ENCODE results near the gene OR7G3.

Gene OR7G3

GRCh38 chr19:9115307-9115813, 11.4 kb downstream of the OR7G3 start, which contains the start of gene OR7G1:
Gene OR7G1, minus strand, starts transcription at chr19:9115763. Its CDS starts 0 bp downstream, at chr19:9115763.
- H3K27ac ChIP-seq = no peak within 1 kb of the TSS
- TF ChIP-seq CTCF (IDR thresholded peaks at IDR 0.05) (no peak), ZFX (IDR thresholded peaks at IDR 0.05; ENCODE audit: borderline replicate concordance) (no peak)

DNA sequence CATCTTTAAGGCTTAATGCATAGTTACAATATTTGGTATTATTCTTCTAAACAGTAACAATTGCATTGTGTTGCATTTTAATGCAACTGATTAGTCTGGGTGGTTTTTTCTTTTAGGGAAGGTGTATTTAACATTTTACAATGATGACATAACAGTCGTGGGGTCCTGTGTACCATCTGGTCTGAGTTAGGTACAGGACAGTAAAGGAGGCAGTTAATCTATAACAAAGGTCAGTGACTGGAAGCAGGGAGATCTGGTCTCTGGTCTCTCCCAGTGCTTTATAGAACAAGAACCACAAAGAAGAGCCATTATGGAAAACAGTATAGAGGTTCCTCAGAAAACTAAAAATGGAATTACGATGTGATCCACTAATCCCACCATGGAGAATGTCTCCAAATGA, 16.8 kb downstream of the OR7G3 start:
- H3K27ac ChIP-seq = no peak overlapping the region
- TF ChIP-seq CTCF (IDR thresholded peaks at IDR 0.05) (no peak), ZFX (IDR thresholded peaks at IDR 0.05; ENCODE audit: borderline replicate concordance) (no peak)

GRCh38 chr19:9107375-9107774, 19.4 kb downstream of the OR7G3 start, which contains the start of gene OR7G2:
Gene OR7G2, minus strand, starts transcription at chr19:9107475. Its CDS starts 4,232 bp downstream, at chr19:9103243.
- TF ChIP-seq CTCF (IDR thresholded peaks at IDR 0.05) (no peak), ZFX (IDR thresholded peaks at IDR 0.05; ENCODE audit: borderline replicate concordance) (no peak)
- no peak within 1 kb of the TSS for H3K27ac ChIP-seq

DNA sequence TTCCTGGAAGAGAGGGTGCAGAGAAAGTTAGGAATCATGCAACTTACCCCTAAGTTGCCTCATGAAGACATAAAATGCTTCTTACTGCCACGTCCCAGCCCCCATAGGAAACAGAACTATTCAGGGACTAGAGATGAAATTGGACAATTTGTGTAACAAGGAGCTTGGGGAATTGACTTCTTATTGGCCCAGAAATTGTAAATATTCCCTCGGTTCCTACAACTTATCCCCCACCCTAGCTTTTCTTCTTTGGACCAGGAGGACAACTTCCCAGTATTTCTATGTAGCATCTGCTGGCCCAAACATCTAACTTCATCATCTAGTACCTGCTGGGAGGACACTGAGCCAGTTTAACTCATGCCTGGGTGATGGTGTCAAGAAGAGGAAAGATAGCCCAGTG, 40.0 kb downstream of the OR7G3 start, which contains the start of gene OR1M1:
TSS of gene OR1M1 (plus strand) at position 301 of the 400 bp plus-strand sequence. CDS start 6,184 bp downstream, outside the sequence.
- no peak for TF ChIP-seq ZFX (IDR thresholded peaks at IDR 0.05; ENCODE audit: borderline replicate concordance)
- H3K27ac ChIP-seq = no peak within 1 kb of the TSS

GRCh38 chr19:9078651-9079050, 48.1 kb downstream of the OR7G3 start:
- TF ChIP-seq ZFX (IDR thresholded peaks at IDR 0.05; ENCODE audit: borderline replicate concordance) (no peak), CTCF (IDR thresholded peaks at IDR 0.05) (no peak)
- no peak overlapping the region for H3K27ac ChIP-seq

DNA sequence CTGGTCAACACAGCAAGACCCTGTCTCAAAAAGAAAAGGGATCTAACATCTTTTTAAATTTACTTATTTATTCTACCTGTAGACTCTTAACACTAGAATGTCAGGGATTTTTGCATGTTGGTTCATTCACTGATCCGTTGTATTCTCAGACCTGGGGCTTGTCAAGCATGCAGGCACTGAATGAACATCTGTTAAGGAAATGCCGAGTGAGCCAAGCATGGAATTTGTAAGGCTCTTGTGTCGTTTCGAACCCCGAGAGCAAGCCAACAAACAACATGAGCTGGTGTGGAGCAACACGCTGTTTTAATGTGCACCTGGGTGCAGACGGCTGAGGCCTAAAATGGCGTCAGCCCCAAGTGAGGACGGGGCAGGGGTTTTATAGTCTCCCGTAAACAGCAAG, 49.8 kb downstream of the OR7G3 start:
- no peak overlapping the region for H3K27ac ChIP-seq
- TF ChIP-seq CTCF (IDR thresholded peaks at IDR 0.05) = no peak
- no peak for TF ChIP-seq ZFX (IDR thresholded peaks at IDR 0.05; ENCODE audit: borderline replicate concordance)
